Left ventricle myocardium inferior (tissue), 1 donor: ENCODE measurements around the gene ALOX12B. TPM values are rescaled to one million over a fixed set of nuclear protein-coding genes. Genes with fewer than 3 reads are reported as not detected.

Source experiments
- DNase-seq: peaks from one replicate; pipeline ENCODE4 v3.0.0-alpha.2; 2020
- H3K27ac ChIP-seq: fragments of 200-600 bp; replicated peaks from 2 replicates; pipeline ENCODE4 v1.8.0; 2021
- H3K27me3 ChIP-seq: fragments of 200-600 bp; 2 replicates; pipeline ENCODE4 v1.8.0; 2021; ENCODE audit warnings: low read depth
- H3K36me3 ChIP-seq: fragments of 200-600 bp; 2 replicates; pipeline ENCODE4 v1.8.0; 2021
- H3K4me1 ChIP-seq: fragments of 200-600 bp; 2 replicates; pipeline ENCODE4 v1.8.0; 2021
- H3K4me3 ChIP-seq: fragments of 200-600 bp; 2 replicates; pipeline ENCODE4 v1.8.0; 2021; ENCODE audit warnings: mild to moderate bottlenecking, moderate library complexity
- H3K9me3 ChIP-seq: fragments of 200-600 bp; replicated peaks from 2 replicates; pipeline ENCODE4 v1.8.0; 2021
- intact Hi-C: fragments of 100-400 bp; cut with micrococcal nuclease; formaldehyde crosslinking; loops from one replicate; pipeline ENCODE4 v1.11.0; 2022
- total RNA-seq: library from RNA; stranded (reverse); fragmentation: NEBNext Ultra II Directional; extraction: Animal tissue kit (Norgen Biotek cat#: 25700); gene quantifications from one replicate; pipeline ENCODE4 v1.2.1, GENCODE V29; 2021
- TF ChIP-seq, protein P1 (sequence below): fragments of 200-600 bp; IDR thresholded peaks from 2 replicates; pipeline ENCODE4 v1.8.0; 2021; ENCODE audit warnings: antibody characterized with exemption, mild to moderate bottlenecking, borderline replicate concordance
- donor health status: DM: no; HTN: yes; CAD: no; lungs with severe emphysema.

The ALOX12B gene
- total RNA-seq, 1 donor from 2014 or later = not detected

DNA sequence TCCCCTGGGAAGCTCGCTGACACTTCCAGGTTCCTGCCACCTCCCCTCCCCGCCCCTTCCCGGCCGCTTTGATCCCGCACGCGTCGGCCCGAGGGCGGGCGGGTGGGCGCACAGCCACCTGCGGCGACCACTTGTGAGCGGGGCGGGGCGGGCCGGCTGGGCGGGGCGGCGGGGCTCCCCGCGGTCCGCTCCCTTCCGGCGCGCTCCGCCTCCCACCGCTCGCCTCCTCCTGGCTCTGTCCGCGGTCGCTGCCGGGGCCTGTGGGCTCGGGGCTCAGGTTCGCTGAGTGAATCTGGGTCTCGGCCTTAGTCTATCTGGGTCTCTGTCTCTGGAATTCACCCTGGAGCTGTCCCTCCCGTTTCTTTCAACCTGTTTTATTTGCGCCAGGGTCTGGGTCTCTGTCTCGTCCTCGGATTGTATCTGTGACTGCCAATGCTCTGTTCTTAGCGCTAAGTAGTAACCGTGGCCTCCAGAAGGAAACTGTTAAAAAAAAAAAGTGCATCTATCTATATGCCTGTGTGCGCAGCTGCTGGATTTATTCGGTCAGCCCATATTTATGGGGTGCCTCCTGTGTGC is 39.1 kb upstream of the ALOX12B start:
- Histone ChIP-seq H3K4me1 (peaks cover 60% of the 10 kb centered on the region), H3K27me3 (peaks cover 50% of the 10 kb centered on the region)
- DNase-seq = no peak

DNA sequence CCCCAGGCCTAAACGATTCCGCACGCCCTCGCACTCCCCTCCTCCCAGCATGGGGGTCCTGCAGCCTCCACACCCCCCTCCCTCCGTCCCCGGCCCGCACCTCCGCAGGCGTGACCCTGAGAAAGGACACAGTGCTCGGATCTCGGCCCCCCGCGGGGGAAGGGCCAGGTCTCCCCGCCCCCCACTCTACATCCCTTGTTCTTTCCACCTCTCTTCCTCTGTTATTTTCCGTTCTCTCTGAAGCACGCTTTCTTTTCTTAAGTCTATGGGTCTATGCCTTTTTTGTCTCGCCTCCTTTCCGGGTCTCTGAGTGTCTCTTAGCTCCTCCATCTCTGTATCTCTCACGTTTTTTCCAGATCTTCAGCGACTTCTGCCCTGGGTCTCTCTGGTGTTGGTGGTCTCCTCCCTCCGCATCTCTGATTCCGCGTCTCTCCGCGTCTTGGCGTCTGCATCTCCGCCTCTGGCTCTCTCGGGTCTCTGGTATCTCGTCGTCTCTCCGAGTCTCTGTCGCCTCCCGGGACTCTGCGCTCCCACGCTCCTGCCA is 38.5 kb upstream of the ALOX12B start:
- peaks cover 66% of the 10 kb centered on the region for H3K4me1 ChIP-seq
- DNase-seq = no peak

More for the DNA sequence above, 39.1 kb upstream of the ALOX12B start:
- peak overlapping the region; percentile 84 for H3K4me3 ChIP-seq
- TF ChIP-seq, protein P1, sequence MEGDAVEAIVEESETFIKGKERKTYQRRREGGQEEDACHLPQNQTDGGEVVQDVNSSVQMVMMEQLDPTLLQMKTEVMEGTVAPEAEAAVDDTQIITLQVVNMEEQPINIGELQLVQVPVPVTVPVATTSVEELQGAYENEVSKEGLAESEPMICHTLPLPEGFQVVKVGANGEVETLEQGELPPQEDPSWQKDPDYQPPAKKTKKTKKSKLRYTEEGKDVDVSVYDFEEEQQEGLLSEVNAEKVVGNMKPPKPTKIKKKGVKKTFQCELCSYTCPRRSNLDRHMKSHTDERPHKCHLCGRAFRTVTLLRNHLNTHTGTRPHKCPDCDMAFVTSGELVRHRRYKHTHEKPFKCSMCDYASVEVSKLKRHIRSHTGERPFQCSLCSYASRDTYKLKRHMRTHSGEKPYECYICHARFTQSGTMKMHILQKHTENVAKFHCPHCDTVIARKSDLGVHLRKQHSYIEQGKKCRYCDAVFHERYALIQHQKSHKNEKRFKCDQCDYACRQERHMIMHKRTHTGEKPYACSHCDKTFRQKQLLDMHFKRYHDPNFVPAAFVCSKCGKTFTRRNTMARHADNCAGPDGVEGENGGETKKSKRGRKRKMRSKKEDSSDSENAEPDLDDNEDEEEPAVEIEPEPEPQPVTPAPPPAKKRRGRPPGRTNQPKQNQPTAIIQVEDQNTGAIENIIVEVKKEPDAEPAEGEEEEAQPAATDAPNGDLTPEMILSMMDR = no peak
- intact Hi-C loops = loop anchor here (10.0 kb wide), 1 partner anchor 58 kb away; no protein-coding TSS in a partner anchor
- no peaks in the 10 kb centered on the region for H3K9me3 ChIP-seq
- H3K27ac ChIP-seq = peak overlapping the region; percentile 84
- no peaks in the 10 kb centered on the region for H3K36me3 ChIP-seq

DNA sequence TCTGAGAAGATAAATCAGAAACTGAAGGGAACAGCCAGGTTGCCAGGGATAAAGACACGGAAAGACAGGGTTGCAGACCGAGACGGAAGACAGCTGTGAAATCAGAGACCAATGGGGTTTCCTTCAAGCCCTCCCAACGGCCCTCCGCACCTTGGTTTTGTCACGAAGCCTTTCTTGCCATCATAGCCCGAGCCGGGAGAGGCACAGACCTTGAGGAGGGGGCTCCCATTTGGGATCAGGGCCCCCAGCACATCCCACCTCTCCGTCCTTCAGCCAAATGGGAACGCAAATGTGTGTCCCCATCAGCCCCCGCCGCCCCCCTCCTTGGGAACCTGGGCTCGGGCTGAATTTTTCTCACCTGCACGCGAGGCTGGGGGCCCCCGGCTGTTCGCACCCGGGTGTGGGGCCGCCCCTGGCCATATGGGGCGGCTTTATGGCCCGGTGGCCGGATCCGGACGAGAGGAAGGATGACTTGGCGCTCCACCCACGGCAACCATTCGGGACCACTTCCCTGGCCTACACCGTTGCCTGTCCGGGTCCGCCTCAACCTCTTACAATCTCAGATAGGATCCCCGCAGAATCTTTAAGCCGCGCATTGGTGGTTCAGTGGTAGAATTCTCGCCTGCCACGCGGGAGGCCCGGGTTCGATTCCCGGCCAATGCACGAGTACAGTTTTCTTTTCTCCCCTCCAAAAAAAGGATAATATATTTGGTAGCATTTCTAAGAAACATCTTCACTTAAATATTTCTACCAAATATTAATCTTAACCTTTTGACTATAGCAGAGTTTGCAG is 37.8 kb upstream of the ALOX12B start:
- peak overlapping the region; percentile 84 for H3K27ac ChIP-seq
- intact Hi-C loops = loop anchor here (10.0 kb wide), 1 partner anchor 59 kb away; no protein-coding TSS in a partner anchor

More for the DNA sequence above, 38.5 kb upstream of the ALOX12B start:
- peaks cover 50% of the 10 kb centered on the region for H3K27me3 ChIP-seq
- H3K9me3 ChIP-seq = no peaks in the 10 kb centered on the region
- intact Hi-C loops = loop anchor here (10.0 kb wide), 1 partner anchor 59 kb away; no protein-coding TSS in a partner anchor
- peak overlapping the region; percentile 84 for H3K4me3 ChIP-seq
- TF ChIP-seq, protein P1 = no peak
- peak overlapping the region; percentile 84 for H3K27ac ChIP-seq
- H3K36me3 ChIP-seq = no peaks in the 10 kb centered on the region

DNA sequence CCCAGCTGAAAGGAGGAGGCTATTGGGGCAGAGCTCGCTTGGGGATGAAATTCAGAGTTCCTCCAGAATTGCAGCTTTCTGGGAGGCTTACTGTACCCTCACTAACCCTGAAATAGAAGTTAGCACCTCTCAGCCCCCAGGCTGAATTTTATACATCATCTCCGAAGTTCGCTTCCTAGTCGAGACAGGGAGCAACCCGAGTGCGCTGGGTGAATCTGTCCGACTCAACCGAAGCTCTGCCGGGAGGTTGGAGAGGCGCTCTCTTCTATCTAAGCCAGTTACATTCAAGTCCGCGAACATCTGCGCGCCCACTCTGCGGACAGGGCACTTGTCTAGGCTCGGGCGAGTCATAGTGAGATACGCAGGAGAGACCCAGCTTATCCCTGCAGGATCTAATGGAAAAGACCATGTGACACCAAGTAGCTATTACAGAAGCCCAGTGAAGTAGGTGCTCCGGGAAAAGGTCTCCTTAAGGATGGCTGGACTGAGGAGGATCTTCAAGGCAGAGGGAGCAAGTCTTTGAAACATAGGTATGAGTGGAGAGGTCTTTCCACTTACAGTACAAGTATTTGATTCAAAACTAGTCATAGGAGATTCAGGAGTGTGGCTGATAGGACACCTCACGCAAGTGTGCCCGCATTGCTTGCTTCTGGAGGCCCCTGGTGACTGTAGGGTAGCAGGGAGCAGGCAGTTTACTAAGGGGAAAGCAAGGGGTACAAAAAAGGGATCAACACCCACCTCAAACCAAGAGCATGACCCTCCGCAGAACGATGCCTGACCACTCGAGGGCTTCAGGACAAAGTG is 37.0 kb upstream of the ALOX12B start:
- peak overlapping the region; percentile 84 for H3K4me3 ChIP-seq
- no peak overlapping the region for H3K27ac ChIP-seq
- H3K4me1 ChIP-seq = peaks cover 75% of the 10 kb centered on the region
- peaks cover 42% of the 10 kb centered on the region for H3K27me3 ChIP-seq
- H3K9me3 ChIP-seq = no peaks in the 10 kb centered on the region
- intact Hi-C loops = loop anchor here (10.0 kb wide), 1 partner anchor 60 kb away; no protein-coding TSS in a partner anchor
- no peaks in the 10 kb centered on the region for H3K36me3 ChIP-seq
- no peak for DNase-seq
- TF ChIP-seq, protein P1 = no peak

More for the DNA sequence above, 37.8 kb upstream of the ALOX12B start:
- peaks cover 72% of the 10 kb centered on the region for H3K4me1 ChIP-seq
- TF ChIP-seq, protein P1 = no peak
- DNase-seq = peak; percentile 74
- H3K4me3 ChIP-seq = peak overlapping the region; percentile 84
- H3K9me3 ChIP-seq = no peaks in the 10 kb centered on the region
- no peaks in the 10 kb centered on the region for H3K36me3 ChIP-seq
- peaks cover 50% of the 10 kb centered on the region for H3K27me3 ChIP-seq
